Neural cell (in vitro differentiated cells): ENCODE results near the gene MOV10L1.

Experiments
- EP300 ChIP-seq: fragments of 450-650 bp; conservative IDR thresholded peaks from 2 replicates; pipeline ENCODE4 v1.6.1; 2014; ENCODE audit warnings: antibody characterized with exemption, mild to moderate bottlenecking, moderate library complexity; ENCODE audit not compliant: poor library complexity, severe bottlenecking
- EZH2 ChIP-seq: fragments of 200-600, 300-800 bp; shearing (Covaris generic), sonication (generic); IDR thresholded peaks from 2 replicates; pipeline ENCODE4 v1.6.1; 2014; ENCODE audit warnings: antibody characterized with exemption, low read length, borderline replicate concordance, mild to moderate bottlenecking; ENCODE audit not compliant: insufficient read depth, poor library complexity, severe bottlenecking
- MXI1 ChIP-seq: fragments of 450-650 bp; conservative IDR thresholded peaks from 2 replicates; pipeline ENCODE4 v1.6.1; 2014; ENCODE audit warnings: antibody characterized with exemption, mild to moderate bottlenecking; ENCODE audit not compliant: poor library complexity, severe bottlenecking
- POLR2AphosphoS5 ChIP-seq: IDR thresholded peaks from 2 replicates; pipeline ENCODE4 v1.6.1; 2012
- RAD21 ChIP-seq: fragments of 450-650 bp; conservative IDR thresholded peaks from 2 replicates; pipeline ENCODE4 v1.6.1; 2014; ENCODE audit warnings: antibody characterized with exemption, mild to moderate bottlenecking, moderate library complexity
- REST ChIP-seq: IDR thresholded peaks from 2 replicates; pipeline ENCODE4 v1.6.1; 2012; ENCODE audit warnings: borderline replicate concordance
- SMC3 ChIP-seq: fragments of 450-650 bp; conservative IDR thresholded peaks from 2 replicates; pipeline ENCODE4 v1.6.1; 2014; ENCODE audit warnings: antibody characterized with exemption, mild to moderate bottlenecking, moderate library complexity; ENCODE audit not compliant: poor library complexity
- TAF1 ChIP-seq: IDR thresholded peaks from 2 replicates; pipeline ENCODE4 v1.6.1; 2012; ENCODE audit warnings: low read depth
- TF ChIP-seq, protein P1 (sequence below): fragments of 450-650 bp; IDR thresholded peaks from 2 replicates; pipeline ENCODE4 v1.5.1; 2014; ENCODE audit warnings: antibody characterized with exemption, mild to moderate bottlenecking, moderate library complexity; ENCODE audit not compliant: poor library complexity, severe bottlenecking

- TF ChIP-seq, protein P1, sequence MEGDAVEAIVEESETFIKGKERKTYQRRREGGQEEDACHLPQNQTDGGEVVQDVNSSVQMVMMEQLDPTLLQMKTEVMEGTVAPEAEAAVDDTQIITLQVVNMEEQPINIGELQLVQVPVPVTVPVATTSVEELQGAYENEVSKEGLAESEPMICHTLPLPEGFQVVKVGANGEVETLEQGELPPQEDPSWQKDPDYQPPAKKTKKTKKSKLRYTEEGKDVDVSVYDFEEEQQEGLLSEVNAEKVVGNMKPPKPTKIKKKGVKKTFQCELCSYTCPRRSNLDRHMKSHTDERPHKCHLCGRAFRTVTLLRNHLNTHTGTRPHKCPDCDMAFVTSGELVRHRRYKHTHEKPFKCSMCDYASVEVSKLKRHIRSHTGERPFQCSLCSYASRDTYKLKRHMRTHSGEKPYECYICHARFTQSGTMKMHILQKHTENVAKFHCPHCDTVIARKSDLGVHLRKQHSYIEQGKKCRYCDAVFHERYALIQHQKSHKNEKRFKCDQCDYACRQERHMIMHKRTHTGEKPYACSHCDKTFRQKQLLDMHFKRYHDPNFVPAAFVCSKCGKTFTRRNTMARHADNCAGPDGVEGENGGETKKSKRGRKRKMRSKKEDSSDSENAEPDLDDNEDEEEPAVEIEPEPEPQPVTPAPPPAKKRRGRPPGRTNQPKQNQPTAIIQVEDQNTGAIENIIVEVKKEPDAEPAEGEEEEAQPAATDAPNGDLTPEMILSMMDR = no peak
- TF ChIP-seq EZH2 (no peak), RAD21 (no peak), POLR2AphosphoS5 (no peak), EP300 (no peak), TAF1 (no peak), REST (no peak), SMC3 (no peak), MXI1 (no peak)
Measured at GRCh38 chr22:50210378-50211139, 120.8 kb downstream of the MOV10L1 start.
